GM12892 (cell line): ENCODE data around the gene LRFN2.

Experiments used
- POLR2A ChIP-seq: IDR thresholded peaks from 2 replicates; pipeline ENCODE4 v1.6.1; 2011; ENCODE audit warnings: low read depth, low read length, control low read depth
- POLR2AphosphoS5 ChIP-seq: IDR thresholded peaks from 2 replicates; pipeline ENCODE4 v1.6.1; 2011; ENCODE audit warnings: low read depth, low read length, control low read depth
- TAF1 ChIP-seq: IDR thresholded peaks from 2 replicates; pipeline ENCODE4 v1.6.1; 2011; ENCODE audit warnings: low read depth, mild to moderate bottlenecking, control low read depth, low read length, borderline replicate concordance

DNA sequence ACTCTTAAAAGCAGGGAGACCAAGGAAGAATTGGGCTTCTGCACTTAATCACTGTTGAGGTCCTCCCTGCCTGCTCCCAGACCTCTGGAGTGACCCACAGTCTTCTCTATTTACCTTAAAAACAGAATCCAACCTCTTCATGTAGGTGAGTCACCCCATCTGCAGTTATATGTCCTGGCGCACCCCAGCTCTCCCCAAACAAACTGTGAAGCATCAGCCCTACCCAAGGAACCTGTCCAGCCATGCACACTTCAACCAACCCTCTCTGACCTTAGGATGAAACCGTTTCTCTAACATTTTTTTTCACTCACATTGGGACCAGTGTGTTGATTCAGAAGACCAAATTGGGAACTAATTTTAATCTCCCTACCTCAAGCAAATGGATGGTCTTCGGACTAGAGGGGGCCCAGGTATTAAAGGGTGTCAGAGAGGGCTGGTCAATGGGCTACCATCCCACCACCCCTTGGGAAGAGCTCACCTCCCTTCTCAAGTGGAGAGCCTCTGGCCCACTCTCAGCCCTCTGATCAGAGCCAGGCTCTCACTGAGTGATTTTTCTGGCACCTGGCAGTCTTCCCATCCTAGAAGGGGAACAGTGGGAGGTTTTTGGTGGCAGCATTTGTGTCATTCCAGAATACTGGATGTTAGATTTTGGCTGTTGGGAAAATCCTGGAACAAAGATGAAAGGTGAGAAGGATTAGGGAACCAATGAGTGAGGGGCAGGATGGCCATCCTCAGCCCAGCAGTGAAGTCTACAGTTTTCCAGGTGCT, 203.6 kb downstream of the LRFN2 start:
- TF ChIP-seq POLR2A (no peak), POLR2AphosphoS5 (no peak), TAF1 (no peak)
